Muscle of leg (tissue), 11 donors: ENCODE measurements around the gene PDZD7. TPM values are rescaled to one million over a fixed set of nuclear protein-coding genes. Genes with fewer than 3 reads are reported as not detected.

Experiments
- DNase-seq: peaks from one replicate; pipeline ENCODE4 v3.0.0; 2013
- H3K27ac ChIP-seq: one replicate; pipeline ENCODE4 v1.5.1; 2013; ENCODE audit warnings: mild to moderate bottlenecking, low read length, control low read depth
- H3K27me3 ChIP-seq: one replicate; pipeline ENCODE4 v1.6.1; 2013; ENCODE audit warnings: low read length; ENCODE audit not compliant: control insufficient read depth, insufficient read depth
- H3K36me3 ChIP-seq: one replicate; pipeline ENCODE4 v1.6.1; 2013; ENCODE audit warnings: low read length; ENCODE audit not compliant: control insufficient read depth, insufficient read depth
- H3K4me1 ChIP-seq: one replicate; pipeline ENCODE4 v1.6.1; 2013; ENCODE audit warnings: low read length; ENCODE audit not compliant: control insufficient read depth, insufficient read depth
- H3K4me3 ChIP-seq: one replicate; pipeline ENCODE4 v1.5.1; 2013; ENCODE audit warnings: low read length, control low read depth
- H3K9me3 ChIP-seq: replicated peaks from 2 replicates; pipeline ENCODE4 v1.6.1; 2013; ENCODE audit warnings: low read depth, low read length; ENCODE audit not compliant: control insufficient read depth
- WGBS: methylation state at CpG from one replicate; pipeline ENCODE4 v1.1.5; 2013; ENCODE audit warnings: missing lambda C conversion rate; ENCODE audit not compliant: insufficient coverage; 5-methylcytosine and 5-hydroxymethylcytosine counted together
- polyA plus RNA-seq, 8 donors: library from polyadenylated mRNA; unstranded; fragments of 120-200 nt; gene quantifications; one replicate each; pipeline versions ENCODE4 v1.2.1 to v1.2.3, GENCODE V29; 2013; ENCODE audit warnings: inconsistent platforms in 1 of 8, low replicate concordance in 1 of 8; ENCODE audit not compliant: insufficient read length in 8 of 8, insufficient read depth in 1 of 8
- total RNA-seq: library from RNA; stranded (reverse); fragments of 120-200 nt; gene quantifications from one replicate; pipeline ENCODE4 v1.2.4, GENCODE V29; 2013

PDZD7 gene
- total and polyA plus RNA-seq, 9 donors, result 0.41 to 6.1 (median 1.2) TPM

- H3K4me1 ChIP-seq, result peaks cover 39% of the 10 kb centered on the region
- peak; percentile 92 for DNase-seq
- no peak overlapping the region for H3K27ac ChIP-seq
- H3K4me3 ChIP-seq, result no peak overlapping the region
- 13% methylated on average over 8 of the region's 14 CpGs for WGBS
- no peaks in the 10 kb centered on the region for H3K36me3 ChIP-seq
- peaks cover 12% of the 10 kb centered on the region for H3K27me3 ChIP-seq
- H3K9me3 ChIP-seq, result no peaks in the 10 kb centered on the region
These were observed 18.2 kb downstream of the PDZD7 start for GRCh38 chr10:101012525-101013364.

- peaks cover 5% of the 10 kb centered on the region for H3K27me3 ChIP-seq
- H3K4me1 ChIP-seq, result peaks cover 48% of the 10 kb centered on the region
- H3K9me3 ChIP-seq, result no peaks in the 10 kb centered on the region
- H3K27ac ChIP-seq, result no peak overlapping the region
- no peak for DNase-seq
- H3K4me3 ChIP-seq, result no peak overlapping the region
- H3K36me3 ChIP-seq, result peaks cover 9% of the 10 kb centered on the region
- 62% methylated on average over 13 of the region's 22 CpGs for WGBS
These were observed 19.2 kb downstream of the PDZD7 start for GRCh38 chr10:101011517-101012423.

GRCh38 chr10:101010329-101010728 lies 20.6 kb downstream of the PDZD7 start:
- no peaks in the 10 kb centered on the region for H3K27me3 ChIP-seq
- no peak for DNase-seq
- no peak overlapping the region for H3K27ac ChIP-seq
- no peak overlapping the region for H3K4me3 ChIP-seq
- 92% methylated on average over 13 of the region's 22 CpGs for WGBS
- H3K36me3 ChIP-seq, result peaks cover 23% of the 10 kb centered on the region
- H3K9me3 ChIP-seq, result no peaks in the 10 kb centered on the region
- peaks cover 61% of the 10 kb centered on the region for H3K4me1 ChIP-seq

- H3K4me3 ChIP-seq, result no peak overlapping the region
- no peaks in the 10 kb centered on the region for H3K9me3 ChIP-seq
- no peak overlapping the region for H3K27ac ChIP-seq
- WGBS, result 77% methylated on average over 4 of the region's 6 CpGs
- H3K27me3 ChIP-seq, result no peaks in the 10 kb centered on the region
- H3K36me3 ChIP-seq, result peaks cover 37% of the 10 kb centered on the region
- H3K4me1 ChIP-seq, result peaks cover 66% of the 10 kb centered on the region
- no peak for DNase-seq
These were observed 22.0 kb downstream of the PDZD7 start for GRCh38 chr10:101008823-101009423.

GRCh38 chr10:101007915-101008822 lies 22.8 kb downstream of the PDZD7 start:
- no peak overlapping the region for H3K4me3 ChIP-seq
- WGBS, result 52% methylated on average over 9 of the region's 13 CpGs
- no peak overlapping the region for H3K27ac ChIP-seq
- H3K9me3 ChIP-seq, result no peaks in the 10 kb centered on the region
- no peak for DNase-seq
- H3K4me1 ChIP-seq, result peaks cover 68% of the 10 kb centered on the region
- H3K36me3 ChIP-seq, result peaks cover 44% of the 10 kb centered on the region
- no peaks in the 10 kb centered on the region for H3K27me3 ChIP-seq

GRCh38 chr10:101007099-101007711 lies 23.7 kb downstream of the PDZD7 start:
- Histone ChIP-seq H3K36me3 (peaks cover 54% of the 10 kb centered on the region), H3K4me1 (peaks cover 68% of the 10 kb centered on the region), H3K27me3 (no peaks in the 10 kb centered on the region), H3K4me3 (no peak overlapping the region), H3K9me3 (no peaks in the 10 kb centered on the region), H3K27ac (peak overlapping the region; percentile 81)
- peak; percentile 69 for DNase-seq
- WGBS, result 40% methylated on average over 7 of the region's 11 CpGs

GRCh38 chr10:101006593-101007098 lies 24.3 kb downstream of the PDZD7 start:
- peak overlapping the region; percentile 81 for H3K27ac ChIP-seq
- H3K9me3 ChIP-seq, result no peaks in the 10 kb centered on the region
- 31% methylated on average over 33 of the region's 33 CpGs for WGBS
- H3K4me3 ChIP-seq, result no peak overlapping the region
- DNase-seq, result peak; percentile 83
- H3K4me1 ChIP-seq, result peaks cover 68% of the 10 kb centered on the region
- no peaks in the 10 kb centered on the region for H3K27me3 ChIP-seq
- H3K36me3 ChIP-seq, result peaks cover 56% of the 10 kb centered on the region

GRCh38 chr10:101005869-101006567 lies 24.9 kb downstream of the PDZD7 start:
- Histone ChIP-seq H3K4me1 (peaks cover 73% of the 10 kb centered on the region), H3K4me3 (no peak overlapping the region), H3K27me3 (no peaks in the 10 kb centered on the region), H3K27ac (peak overlapping the region; percentile 81), H3K36me3 (peaks cover 56% of the 10 kb centered on the region), H3K9me3 (no peaks in the 10 kb centered on the region)
- no peak for DNase-seq
- WGBS, result 64% methylated on average over 1 of the region's 4 CpGs
